ENCODE data around the gene OR2F2.

The OR2F2 gene

GRCh38 chr7:143910473-143911248 lies 24.4 kb upstream of the OR2F2 start:
- DNase-seq (ENCODE audit: low read depth): no peak
- in situ Hi-C loops (cut with HindIII; ENCODE audit: low sequenced_read_pairs): no loop called here
- no peak overlapping the region for H3K4me3 ChIP-seq (ENCODE audit: low read depth, low read length)
- TF ChIP-seq CTCF (IDR thresholded peaks at IDR 0.05; ENCODE audit: low read depth, low read length, missing control alignments): no peak

GRCh38 chr7:143913945-143914615 lies 21.0 kb upstream of the OR2F2 start:
- in situ Hi-C loops (cut with HindIII; ENCODE audit: low sequenced_read_pairs): no loop called here
- no peak for TF ChIP-seq CTCF (IDR thresholded peaks at IDR 0.05; ENCODE audit: low read depth, low read length, missing control alignments)
- no peak for DNase-seq (ENCODE audit: low read depth)
- H3K4me3 ChIP-seq (ENCODE audit: low read depth, low read length): no peak overlapping the region

GRCh38 chr7:143914938-143915652 lies 19.9 kb upstream of the OR2F2 start:
- no peak overlapping the region for H3K4me3 ChIP-seq (ENCODE audit: low read depth, low read length)
- no peak for TF ChIP-seq CTCF (IDR thresholded peaks at IDR 0.05; ENCODE audit: low read depth, low read length, missing control alignments)
- no peak for DNase-seq (ENCODE audit: low read depth)
- in situ Hi-C loops (cut with HindIII; ENCODE audit: low sequenced_read_pairs): no loop called here

GRCh38 chr7:143924851-143925250 lies 10.2 kb upstream of the OR2F2 start:
- TF ChIP-seq CTCF (IDR thresholded peaks at IDR 0.05; ENCODE audit: low read depth, low read length, missing control alignments): no peak
- in situ Hi-C loops (cut with HindIII; ENCODE audit: low sequenced_read_pairs): no loop called here
- H3K4me3 ChIP-seq (ENCODE audit: low read depth, low read length): no peak overlapping the region
- DNase-seq (ENCODE audit: low read depth): no peak

GRCh38 chr7:143929224-143929920 lies 5.7 kb upstream of the OR2F2 start:
- H3K4me3 ChIP-seq (ENCODE audit: low read depth, low read length): no peak overlapping the region
- TF ChIP-seq CTCF (IDR thresholded peaks at IDR 0.05; ENCODE audit: low read depth, low read length, missing control alignments): no peak
- no peak for DNase-seq (ENCODE audit: low read depth)
- in situ Hi-C loops (cut with HindIII; ENCODE audit: low sequenced_read_pairs): no loop called here

GRCh38 chr7:143931739-143932138 lies 3.3 kb upstream of the OR2F2 start:
- TF ChIP-seq CTCF (IDR thresholded peaks at IDR 0.05; ENCODE audit: low read depth, low read length, missing control alignments): no peak
- in situ Hi-C loops (cut with HindIII; ENCODE audit: low sequenced_read_pairs): no loop called here
- H3K4me3 ChIP-seq (ENCODE audit: low read depth, low read length): no peak overlapping the region
- DNase-seq (ENCODE audit: low read depth): no peak
